GM23338 (cell line): ENCODE results near the gene C6orf136. TPM values are rescaled to one million over a fixed set of nuclear protein-coding genes. Genes with fewer than 3 reads are reported as not detected.

Experiments used
- ATAC-seq: fragments of 200-7000 bp; cut with Tn5 transposase; 3 replicates; pipeline ENCODE4 v1.9.1; 2020
- DNase-seq: peaks from one replicate; pipeline ENCODE4 v3.0.0-alpha.2; 2015; ENCODE audit warnings: low spot score
- H2AFZ ChIP-seq: fragments of 200-600 bp; sonication (generic); 2 replicates; pipeline ENCODE4 v1.8.0; 2016; ENCODE audit warnings: antibody characterized with exemption, mild to moderate bottlenecking, moderate library complexity
- H3F3A ChIP-seq: fragments of 200-600 bp; sonication (generic); replicated peaks from 2 replicates; pipeline ENCODE4 v1.8.0; 2017; ENCODE audit warnings: antibody characterized with exemption, mixed run types, low read depth
- H3K27ac ChIP-seq: fragments of 200-600 bp; sonication (generic); 2 replicates; pipeline ENCODE4 v1.6.1; 2016; ENCODE audit warnings: low read depth
- H3K27me3 ChIP-seq: fragments of 200-600 bp; sonication (generic); 2 replicates; pipeline ENCODE4 v1.8.0; 2016; ENCODE audit warnings: mild to moderate bottlenecking, mixed run types, moderate library complexity; ENCODE audit not compliant: insufficient read depth
- H3K36me3 ChIP-seq: fragments of 200-600 bp; sonication (generic); 2 replicates; pipeline ENCODE4 v1.8.0; 2016; ENCODE audit warnings: mild to moderate bottlenecking; ENCODE audit not compliant: insufficient read depth
- H3K4me1 ChIP-seq: fragments of 200-600 bp; sonication (generic); 2 replicates; pipeline ENCODE4 v1.8.0; 2016; ENCODE audit warnings: mild to moderate bottlenecking, moderate library complexity; ENCODE audit not compliant: insufficient read depth
- H3K4me2 ChIP-seq: fragments of 200-600 bp; sonication (generic); 2 replicates; pipeline ENCODE4 v1.7.1; 2017; ENCODE audit warnings: mixed run types
- H3K4me3 ChIP-seq: fragments of 200-600 bp; sonication (generic); 2 replicates; pipeline ENCODE4 v1.6.1; 2016; ENCODE audit warnings: mixed run types
- H3K79me2 ChIP-seq: fragments of 200-600 bp; sonication (generic); replicated peaks from 2 replicates; pipeline ENCODE4 v1.8.0; 2017; ENCODE audit warnings: mild to moderate bottlenecking; ENCODE audit not compliant: insufficient read depth
- H3K9me2 ChIP-seq: fragments of 200-600 bp; sonication (generic); 2 replicates; pipeline ENCODE4 v1.8.0; 2017; ENCODE audit not compliant: insufficient read depth
- H4K20me1 ChIP-seq: fragments of 200-600 bp; sonication (generic); replicated peaks from 2 replicates; pipeline ENCODE4 v1.8.0; 2017; ENCODE audit warnings: mild to moderate bottlenecking; ENCODE audit not compliant: insufficient read depth
- H3K27ac Mint-ChIP-seq: 2 replicates; pipeline ENCODE4 v1.8.0; 2020; ENCODE audit warnings: inconsistent platforms, mild to moderate bottlenecking, moderate library complexity, mixed read lengths
- H3K27me3 Mint-ChIP-seq: 3 replicates; pipeline ENCODE4 v1.8.0; 2022; ENCODE audit warnings: low read depth, mild to moderate bottlenecking, moderate library complexity, mixed read lengths, inconsistent platforms; ENCODE audit not compliant: insufficient read depth, poor library complexity
- H3K36me3 Mint-ChIP-seq: 3 replicates; pipeline ENCODE4 v1.8.0; 2021; ENCODE audit warnings: low read depth, mild to moderate bottlenecking, inconsistent platforms, moderate library complexity, mixed read lengths
- H3K4me1 Mint-ChIP-seq: 3 replicates; pipeline ENCODE4 v1.8.0; 2020; ENCODE audit warnings: mild to moderate bottlenecking, inconsistent platforms, mixed read lengths
- H3K4me3 Mint-ChIP-seq: 3 replicates; pipeline ENCODE4 v1.8.0; 2021; ENCODE audit warnings: moderate library complexity, mild to moderate bottlenecking, inconsistent platforms, mixed read lengths
- H3K9me3 Mint-ChIP-seq: 3 replicates; pipeline ENCODE4 v1.8.0; 2020; ENCODE audit warnings: moderate library complexity, mild to moderate bottlenecking, inconsistent platforms, mixed read lengths
- CREB1 ChIP-seq: fragments of 250-450 bp; sonication (Bioruptor Pico); IDR thresholded peaks from 2 replicates; pipeline ENCODE4 v1.5.0; 2020; ENCODE audit warnings: low read depth, mild to moderate bottlenecking, moderate library complexity
- CTCF ChIP-seq, 2 experiments: fragments of 200-600 bp in 1 of 2; sonication (generic) in 1 of 2; conservative IDR thresholded peaks; 2 replicates each; pipeline versions ENCODE4 v1.5.1 to v1.6.1; 2016 to 2017; ENCODE audit warnings: antibody characterized with exemption in 2 of 2, low read depth in 2 of 2, mild to moderate bottlenecking in 2 of 2, moderate library complexity in 1 of 2
- ETS1 ChIP-seq: IDR thresholded peaks from 2 replicates; pipeline ENCODE4 v1.6.1; 2016; ENCODE audit warnings: antibody characterized with exemption
- EZH2 ChIP-seq: fragments of 200-600 bp; sonication (generic); IDR thresholded peaks from one replicate; pipeline ENCODE4 v1.8.0; 2017; ENCODE audit warnings: antibody characterized with exemption, mild to moderate bottlenecking, low read depth; ENCODE audit not compliant: unreplicated experiment
- EZH2phosphoT487 ChIP-seq: fragments of 200-600 bp; sonication (generic); IDR thresholded peaks from one replicate; pipeline ENCODE4 v1.8.1; 2018; ENCODE audit warnings: antibody characterized with exemption; ENCODE audit not compliant: unreplicated experiment
- JUNB ChIP-seq: IDR thresholded peaks from one replicate; pipeline ENCODE4 v1.6.1; 2016; ENCODE audit warnings: antibody characterized with exemption; ENCODE audit not compliant: unreplicated experiment
- NANOG ChIP-seq: IDR thresholded peaks from 2 replicates; pipeline ENCODE4 v1.6.1; 2016; ENCODE audit warnings: antibody characterized with exemption, borderline replicate concordance
- POLR2AphosphoS5 ChIP-seq: IDR thresholded peaks from 2 replicates; pipeline ENCODE4 v1.6.1; 2016; ENCODE audit warnings: antibody characterized with exemption, low read depth
- REST ChIP-seq: IDR thresholded peaks from one replicate; pipeline ENCODE4 v1.6.1; 2018; ENCODE audit warnings: antibody characterized with exemption; ENCODE audit not compliant: unreplicated experiment
- STAT1 ChIP-seq: IDR thresholded peaks from one replicate; pipeline ENCODE4 v1.6.1; 2016; ENCODE audit warnings: antibody characterized with exemption; ENCODE audit not compliant: unreplicated experiment
- ZNF114 ChIP-seq: fragments of 250-450 bp; sonication (Bioruptor Pico); IDR thresholded peaks from 2 replicates; pipeline ENCODE4 v1.5.0; 2020; ENCODE audit warnings: mild to moderate bottlenecking, moderate library complexity
- ZNF331 ChIP-seq: fragments of 250-450 bp; sonication (Bioruptor Pico); IDR thresholded peaks from 2 replicates; pipeline ENCODE4 v1.5.0; 2020; ENCODE audit warnings: low read depth, mild to moderate bottlenecking, moderate library complexity
- ZNF462 ChIP-seq: fragments of 250-450 bp; sonication (Bioruptor Pico); IDR thresholded peaks from 2 replicates; pipeline ENCODE4 v1.5.0; 2020; ENCODE audit warnings: mild to moderate bottlenecking, moderate library complexity
- polyA plus RNA-seq: library from polyadenylated mRNA; unstranded; fragments of >200 nt; fragmentation: Nextera tagmentation; extraction: Ambion mirVana; gene quantifications from 2 replicates; pipeline ENCODE4 v1.2.1, GENCODE V29; 2016
- total RNA-seq: library from RNA; depleted of rRNA; stranded (reverse); fragments of >200 nt; shearing (Covaris generic); gene quantifications from 2 replicates; pipeline ENCODE4 v1.2.3, GENCODE V29; 2014

Gene C6orf136
- total and polyA plus RNA-seq, 2 experiments from 2014 or later, result 12.5 to 27.5 TPM

- H4K20me1 ChIP-seq, result no peaks in the 10 kb centered on the region; the same call in 1 of the 2 replicates
- Mint-ChIP-seq H3K36me3 (peaks cover 45% of the 10 kb centered on the region), H3K27ac (peak overlapping the region; percentile 76), H3K4me3 (no peak overlapping the region; the same call in 2 of the 3 replicates), H3K27me3 (peaks cover 10% of the 10 kb centered on the region), H3K9me3 (no peaks in the 10 kb centered on the region; the same call in 2 of the 3 replicates), H3K4me1 (peaks cover 5% of the 10 kb centered on the region; the same call in 2 of the 3 replicates)
- H3K4me1 ChIP-seq, result no peaks in the 10 kb centered on the region
- H2AFZ ChIP-seq, result no peak overlapping the region
- no peaks in the 10 kb centered on the region for H3K9me2 ChIP-seq
- ATAC-seq (peak; percentile 73), DNase-seq (peak; percentile 32)
- H3K79me2 ChIP-seq, result no peaks in the 10 kb centered on the region
- H3K4me2 ChIP-seq, result no peak overlapping the region
- H3K4me3 ChIP-seq, result no peak overlapping the region
- H3K36me3 ChIP-seq, result peaks cover 18% of the 10 kb centered on the region
- no peaks in the 10 kb centered on the region for H3K27me3 ChIP-seq
- 0 out of 2 replicates have a peak, but pooled peaks cover 6% of the 10 kb centered on the region for H3F3A ChIP-seq
- TF ChIP-seq JUNB, result no peak
- no peak for TF ChIP-seq EZH2
- TF ChIP-seq ETS1, result no peak
- TF ChIP-seq ZNF462 (CRISPR knock-in tag), result no peak
- no peak for TF ChIP-seq NANOG
- no peak for TF ChIP-seq ZNF114
- no peak for TF ChIP-seq CREB1 (CRISPR knock-in tag)
- no peak for TF ChIP-seq CTCF (conservative IDR thresholded peaks at IDR 0.05; ENCODE audit: low read depth in 2 of 2)
- TF ChIP-seq STAT1, result no peak
- TF ChIP-seq POLR2AphosphoS5, result no peak
- TF ChIP-seq REST, result no peak
- TF ChIP-seq EZH2phosphoT487, result no peak
- no peak for TF ChIP-seq ZNF331 (CRISPR knock-in tag)
- no peak overlapping the region for H3K27ac ChIP-seq
Measured at GRCh38 chr6:30700340-30700739, 53.4 kb downstream of the C6orf136 start.
